PC-3 (cell line): ENCODE results near the gene AFF3. TPM values are rescaled to one million over a fixed set of nuclear protein-coding genes. Genes with fewer than 3 reads are reported as not detected.

Source experiments
- ATAC-seq: fragments of 200-7000 bp; cut with Tn5 transposase; 2 replicates; pipeline ENCODE4 v1.9.1; 2020; ENCODE audit warnings: mild to moderate bottlenecking, moderate library complexity
- BruUV-seq: library from RNA; stranded (reverse); fragments of 400-500 nt; replicated peaks from 2 replicates; lab custom pipeline; 2021; lab: Mats Ljungman, UMichigan
- CTCF ChIA-PET: fragments of 300-600 bp; sonication (Branson Sonifier 250); formaldehyde crosslinking; loops from one replicate; lab custom pipeline; 2022; ENCODE audit warnings: antibody characterized with exemption; lab: Charles Lee
- POLR2A ChIA-PET: fragments of 300-600 bp; sonication (Branson Sonifier 250); formaldehyde crosslinking; loops from one replicate; lab custom pipeline; 2022; ENCODE audit warnings: antibody characterized with exemption; ENCODE audit not compliant: unreplicated experiment; lab: Charles Lee
- DNase-seq: peaks from one replicate; pipeline ENCODE4 v3.0.0-alpha.2; 2015
- H2AFZ ChIP-seq: fragments of 300-600 bp; sonication (generic); 2 replicates; pipeline ENCODE4 v1.6.0; 2016; ENCODE audit warnings: antibody characterized with exemption, low read length
- H3F3A ChIP-seq: fragments of 300-600 bp; sonication (generic); one replicate; pipeline ENCODE4 v1.6.0; 2017; ENCODE audit warnings: antibody characterized with exemption, low read length, control low read depth, mild to moderate bottlenecking; ENCODE audit not compliant: unreplicated experiment
- H3K27ac ChIP-seq: fragments of 300-600 bp; sonication (generic); 2 replicates; pipeline ENCODE4 v1.5.1; 2016; ENCODE audit warnings: mild to moderate bottlenecking, low read length
- H3K27me3 ChIP-seq: fragments of 300-600 bp; sonication (generic); 2 replicates; pipeline ENCODE4 v1.6.1; 2016; ENCODE audit warnings: low read length, mixed read lengths
- H3K36me3 ChIP-seq: fragments of 300-600 bp; sonication (generic); 2 replicates; pipeline ENCODE4 v1.6.1; 2016; ENCODE audit warnings: low read depth, mixed run types, low read length, mixed read lengths
- H3K4me1 ChIP-seq: fragments of 300-600 bp; sonication (generic); 2 replicates; pipeline ENCODE4 v1.5.1; 2016; ENCODE audit warnings: low read length; ENCODE audit not compliant: insufficient read depth
- H3K4me2 ChIP-seq: fragments of 300-600 bp; sonication (generic); 2 replicates; pipeline ENCODE4 v1.6.0; 2016; ENCODE audit warnings: low read length
- H3K4me3 ChIP-seq: fragments of 300-600 bp; sonication (generic); 2 replicates; pipeline ENCODE4 v1.5.1; 2016; ENCODE audit warnings: mild to moderate bottlenecking, low read length, mixed read lengths
- H3K79me2 ChIP-seq: fragments of 300-600 bp; sonication (generic); 2 replicates; pipeline ENCODE4 v1.6.1; 2017; ENCODE audit warnings: low read length, mixed read lengths
- H3K9ac ChIP-seq: fragments of 300-600 bp; sonication (generic); 2 replicates; pipeline ENCODE4 v1.6.0; 2016; ENCODE audit warnings: mild to moderate bottlenecking, low read length
- H3K9me2 ChIP-seq: fragments of 300-600 bp; sonication (generic); replicated peaks from 2 replicates; pipeline ENCODE4 v1.6.1; 2016; ENCODE audit warnings: mixed run types, low read length, mixed read lengths
- H3K9me3 ChIP-seq: fragments of 300-600 bp; sonication (generic); 2 replicates; pipeline ENCODE4 v1.6.1; 2016; ENCODE audit warnings: low read length, mixed read lengths
- H4K20me1 ChIP-seq: fragments of 300-600 bp; sonication (generic); 2 replicates; pipeline ENCODE4 v1.6.1; 2016; ENCODE audit warnings: low read length, mixed read lengths
- EZH2 ChIP-seq: fragments of 300-600 bp; sonication (generic); IDR thresholded peaks from one replicate; pipeline ENCODE4 v1.6.1; 2017; ENCODE audit warnings: antibody characterized with exemption, mild to moderate bottlenecking, low read length; ENCODE audit not compliant: unreplicated experiment
- EZH2phosphoT487 ChIP-seq: fragments of 300-600 bp; sonication (generic); IDR thresholded peaks from 2 replicates; pipeline ENCODE4 v1.6.1; 2018; ENCODE audit warnings: mild to moderate bottlenecking, antibody characterized with exemption, low read length, borderline replicate concordance
- intact Hi-C: fragments of 100-400 bp; cut with micrococcal nuclease; formaldehyde crosslinking; loops from 2 replicates; pipeline ENCODE4 v1.9.0; 2023
- total RNA-seq: library from RNA; depleted of rRNA; stranded (reverse); fragments of >200 nt; gene quantifications from 2 replicates; pipeline ENCODE4 v1.2.3, GENCODE V29; 2014
- TF ChIP-seq, protein P1 (sequence below): fragments of 300-600 bp; sonication (generic); conservative IDR thresholded peaks from 2 replicates; pipeline ENCODE4 v1.5.1; 2017; ENCODE audit warnings: antibody characterized with exemption, low read depth, mild to moderate bottlenecking, low read length

The AFF3 gene
- total RNA-seq, 1 experiment from 2014 or later: 0.04 TPM

GRCh38 chr2:99562516-99562915, 579.9 kb downstream of the AFF3 start:
- Histone ChIP-seq H3K9ac (no peak overlapping the region), H3K9me3 (no peaks in the 10 kb centered on the region), H3K79me2 (no peaks in the 10 kb centered on the region), H3K4me3 (no peak overlapping the region), H3K36me3 (no peaks in the 10 kb centered on the region), H3K9me2 (no peaks in the 10 kb centered on the region), H4K20me1 (no peaks in the 10 kb centered on the region), H3F3A (no peaks in the 10 kb centered on the region), H2AFZ (no peak overlapping the region), H3K4me1 (no peaks in the 10 kb centered on the region), H3K27ac (no peak overlapping the region), H3K27me3 (no peaks in the 10 kb centered on the region), H3K4me2 (no peak overlapping the region)
- DNase-seq (no peak), ATAC-seq (no peak)
- no peak for TF ChIP-seq EZH2
- no peak for TF ChIP-seq EZH2phosphoT487
- TF ChIP-seq, protein P1, sequence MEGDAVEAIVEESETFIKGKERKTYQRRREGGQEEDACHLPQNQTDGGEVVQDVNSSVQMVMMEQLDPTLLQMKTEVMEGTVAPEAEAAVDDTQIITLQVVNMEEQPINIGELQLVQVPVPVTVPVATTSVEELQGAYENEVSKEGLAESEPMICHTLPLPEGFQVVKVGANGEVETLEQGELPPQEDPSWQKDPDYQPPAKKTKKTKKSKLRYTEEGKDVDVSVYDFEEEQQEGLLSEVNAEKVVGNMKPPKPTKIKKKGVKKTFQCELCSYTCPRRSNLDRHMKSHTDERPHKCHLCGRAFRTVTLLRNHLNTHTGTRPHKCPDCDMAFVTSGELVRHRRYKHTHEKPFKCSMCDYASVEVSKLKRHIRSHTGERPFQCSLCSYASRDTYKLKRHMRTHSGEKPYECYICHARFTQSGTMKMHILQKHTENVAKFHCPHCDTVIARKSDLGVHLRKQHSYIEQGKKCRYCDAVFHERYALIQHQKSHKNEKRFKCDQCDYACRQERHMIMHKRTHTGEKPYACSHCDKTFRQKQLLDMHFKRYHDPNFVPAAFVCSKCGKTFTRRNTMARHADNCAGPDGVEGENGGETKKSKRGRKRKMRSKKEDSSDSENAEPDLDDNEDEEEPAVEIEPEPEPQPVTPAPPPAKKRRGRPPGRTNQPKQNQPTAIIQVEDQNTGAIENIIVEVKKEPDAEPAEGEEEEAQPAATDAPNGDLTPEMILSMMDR: no peak
- intact Hi-C loops: no loop called here
- ChIA-PET POLR2A (no interaction called here), CTCF (no interaction called here)
- BruUV-seq: no TSS peak

GRCh38 chr2:99561804-99562203, 580.6 kb downstream of the AFF3 start:
- no peak for DNase-seq
- CTCF ChIA-PET: no interaction called here
- no peaks in the 10 kb centered on the region for H3K79me2 ChIP-seq
- H2AFZ ChIP-seq: no peak overlapping the region
- H3K9me3 ChIP-seq: no peaks in the 10 kb centered on the region
- no peaks in the 10 kb centered on the region for H3F3A ChIP-seq
- H3K4me2 ChIP-seq: no peak overlapping the region
- intact Hi-C loops: no loop called here
- no peaks in the 10 kb centered on the region for H4K20me1 ChIP-seq
- TF ChIP-seq, protein P1: no peak
- TF ChIP-seq EZH2phosphoT487 (no peak), EZH2 (no peak)
- no peak overlapping the region for H3K4me3 ChIP-seq
- no peaks in the 10 kb centered on the region for H3K4me1 ChIP-seq
- POLR2A ChIA-PET: no interaction called here
- ATAC-seq: no peak
- H3K9me2 ChIP-seq: no peaks in the 10 kb centered on the region
- no peak overlapping the region for H3K27ac ChIP-seq
- H3K27me3 ChIP-seq: no peaks in the 10 kb centered on the region
- no peaks in the 10 kb centered on the region for H3K36me3 ChIP-seq
- no TSS peak for BruUV-seq
- H3K9ac ChIP-seq: no peak overlapping the region

- ATAC-seq (peak; percentile 100), DNase-seq (peak; percentile 90)
- H3K4me3 ChIP-seq: no peak overlapping the region
- H3K4me1 ChIP-seq: no peaks in the 10 kb centered on the region
- no peaks in the 10 kb centered on the region for H3K9me2 ChIP-seq
- H3K9ac ChIP-seq: no peak overlapping the region
- no peak overlapping the region for H2AFZ ChIP-seq
- POLR2A ChIA-PET: no interaction called here
- H3K36me3 ChIP-seq: no peaks in the 10 kb centered on the region
- no peaks in the 10 kb centered on the region for H3K79me2 ChIP-seq
- H3K9me3 ChIP-seq: no peaks in the 10 kb centered on the region
- intact Hi-C loops: loop anchor here (1.0 to 5.0 kb wide), 6 partner anchors 56 to 701 kb away; no protein-coding TSS in a partner anchor
- H4K20me1 ChIP-seq: no peaks in the 10 kb centered on the region
- no peak overlapping the region for H3K4me2 ChIP-seq
- BruUV-seq: no TSS peak
- H3K27me3 ChIP-seq: no peaks in the 10 kb centered on the region
- H3F3A ChIP-seq: no peaks in the 10 kb centered on the region
- CTCF ChIA-PET: interaction anchor here (0.5 to 1.1 kb wide), 7 partner anchors 56 to 703 kb away, joined by 3 to 11 read pairs (median 5); no protein-coding TSS in a partner anchor
- no peak overlapping the region for H3K27ac ChIP-seq
- TF ChIP-seq, protein P1: peak; percentile 97
- TF ChIP-seq EZH2 (no peak), EZH2phosphoT487 (no peak)
Measured at GRCh38 chr2:99559075-99559662, 583.2 kb downstream of the AFF3 start.
